ENCODE measurements around the gene TCEAL3.
A peak's percentile ranks its signal among the peaks of the same experiment; 100 is the strongest.
"Not testable (repeated sequence)": the region's sequence is repeated elsewhere in the genome, so short reads cannot be mapped to it uniquely, and the experiment has no call there.

Gene TCEAL3

GRCh38 chrX:103607364-103608305 is at the start of gene TCEAL3:
TCEAL3 (plus strand) TSS chrX:103607963; CDS start chrX:103609065, 1,102 bp downstream.
- DNase-seq, result no peak

GRCh38 chrX:103560256-103560655 is 47.5 kb upstream of the TCEAL3 start:
- no peak for DNase-seq

GRCh38 chrX:103562801-103563200 is 45.0 kb upstream of the TCEAL3 start:
- no peak for DNase-seq

- DNase-seq, result no peak
Measured at GRCh38 chrX:103565197-103565596, 42.6 kb upstream of the TCEAL3 start.

GRCh38 chrX:103565752-103566151 is 42.0 kb upstream of the TCEAL3 start:
- no peak for DNase-seq

DNA sequence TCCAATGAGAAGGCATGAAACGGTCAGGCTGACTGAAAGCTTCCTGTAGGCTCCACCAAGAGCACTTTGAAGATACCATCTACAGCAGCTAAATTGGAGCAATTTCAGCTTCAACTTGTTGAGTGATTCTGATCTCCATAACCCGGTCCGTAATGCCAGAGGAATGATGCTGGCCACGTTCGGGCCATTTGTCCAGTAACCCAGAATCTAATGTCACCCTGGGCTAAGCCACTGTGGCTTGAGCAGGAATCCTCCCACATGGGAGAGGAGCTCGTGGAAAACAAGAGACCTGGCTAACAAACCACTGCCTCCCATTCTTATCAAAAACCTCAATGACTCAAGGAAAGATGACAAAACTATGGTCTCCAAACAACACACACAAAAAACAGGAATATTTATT is 36.6 kb upstream of the TCEAL3 start:
- no peak for DNase-seq

- no peak for DNase-seq
Measured at GRCh38 chrX:103571726-103572125, 36.0 kb upstream of the TCEAL3 start.

GRCh38 chrX:103573202-103573601 is 34.6 kb upstream of the TCEAL3 start:
- no peak for DNase-seq

DNA sequence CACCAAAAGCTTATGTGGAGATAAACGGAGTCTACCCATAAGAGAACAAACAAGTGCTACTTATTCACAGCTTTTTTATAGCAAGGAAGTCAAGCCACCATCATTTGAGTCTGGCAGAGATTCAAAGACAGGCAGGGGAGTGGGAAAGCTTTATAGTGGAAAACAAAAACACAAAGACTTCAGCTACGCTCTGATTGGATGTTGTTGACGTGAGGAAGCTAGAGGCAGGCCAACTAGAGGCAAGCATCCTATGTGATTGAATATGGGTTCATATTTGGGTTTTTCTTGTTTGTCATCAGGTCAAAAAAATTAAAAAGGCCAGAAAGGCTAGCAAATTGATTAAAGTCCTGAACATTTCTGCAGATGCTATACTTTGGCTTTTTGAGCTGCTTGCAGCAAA is 23.2 kb upstream of the TCEAL3 start:
- DNase-seq, result no peak

- peak; percentile 3 for DNase-seq
Measured at GRCh38 chrX:103585411-103586313, 22.1 kb upstream of the TCEAL3 start, which contains the start of gene TCEAL4. TCEAL4 (plus strand) TSS chrX:103585515; CDS start chrX:103586676, 1,161 bp downstream.

DNA sequence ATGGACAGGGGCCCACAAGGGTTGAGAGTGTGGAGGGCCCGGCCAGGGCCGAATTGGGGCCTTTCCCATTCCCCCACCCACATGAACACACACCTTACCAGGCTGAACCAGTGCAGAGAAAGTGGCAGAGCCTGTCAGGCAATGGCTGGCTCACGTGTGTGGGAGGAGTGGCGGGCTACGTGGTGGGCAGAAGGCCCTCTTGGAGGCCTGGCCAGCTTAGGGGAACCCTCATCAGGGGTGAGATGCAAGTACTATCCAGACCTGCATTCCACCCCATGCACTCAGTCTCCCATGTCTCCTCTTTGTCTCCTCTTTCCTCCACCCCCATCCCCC is 21.5 kb upstream of the TCEAL3 start:
- DNase-seq, result no peak

- no peak for DNase-seq
Measured at GRCh38 chrX:103586659-103587058, 21.1 kb upstream of the TCEAL3 start.

- not testable (repeated sequence) for DNase-seq
Measured at GRCh38 chrX:103592295-103592694, 15.5 kb upstream of the TCEAL3 start.

DNA sequence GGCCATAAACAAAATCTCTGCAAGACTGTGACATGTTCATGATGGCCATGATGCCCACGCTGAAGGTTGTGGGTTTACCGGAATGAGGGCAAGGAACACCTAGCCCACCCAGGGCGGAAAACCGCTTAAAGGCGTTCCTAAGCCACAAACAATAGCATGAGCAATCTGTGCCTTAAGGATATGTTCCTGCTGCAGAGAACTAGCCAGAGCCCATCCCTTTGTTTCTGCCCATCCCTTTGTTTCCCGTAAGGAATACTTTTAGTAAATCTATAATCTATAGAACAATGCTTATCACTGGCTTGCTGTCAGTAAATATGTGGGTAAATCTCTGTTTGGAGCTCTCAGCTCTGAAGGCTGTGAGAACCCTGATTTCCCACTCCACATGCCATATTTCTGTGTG is 12.6 kb upstream of the TCEAL3 start:
- DNase-seq, result not testable (repeated sequence)

- DNase-seq, result no peak
Measured at GRCh38 chrX:103608306-103608963, 672 bp downstream of the TCEAL3 start.

GRCh38 chrX:103610282-103610681 is 2.5 kb downstream of the TCEAL3 start:
- DNase-seq, result no peak

DNA sequence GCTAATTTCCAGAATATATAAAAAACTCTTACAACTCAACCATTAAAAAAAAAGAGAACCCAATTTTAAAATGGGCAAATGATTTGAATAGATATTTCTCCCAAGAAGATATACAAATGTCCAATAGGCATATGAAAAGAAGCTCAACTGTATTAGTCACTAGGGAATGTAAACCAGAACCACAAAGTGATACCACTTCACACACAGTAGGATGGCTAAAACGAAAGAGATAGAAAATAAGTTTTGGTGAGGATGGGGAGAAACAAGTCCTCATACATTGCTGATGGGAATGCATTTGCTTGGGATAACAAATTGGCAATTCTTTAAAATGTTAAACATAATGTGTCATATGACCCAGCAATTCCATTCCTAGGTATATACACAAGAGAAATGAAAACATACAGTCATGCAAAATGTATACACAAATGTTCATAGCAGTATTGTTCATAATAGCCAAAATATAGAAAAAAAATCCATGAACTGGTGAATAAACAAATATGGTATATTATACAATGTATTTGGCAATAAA is 5.7 kb downstream of the TCEAL3 start:
- DNase-seq, result no peak

GRCh38 chrX:103614999-103615398 is 7.2 kb downstream of the TCEAL3 start:
- DNase-seq, result no peak

- no peak for DNase-seq
Measured at GRCh38 chrX:103615781-103616371, 8.1 kb downstream of the TCEAL3 start.

DNA sequence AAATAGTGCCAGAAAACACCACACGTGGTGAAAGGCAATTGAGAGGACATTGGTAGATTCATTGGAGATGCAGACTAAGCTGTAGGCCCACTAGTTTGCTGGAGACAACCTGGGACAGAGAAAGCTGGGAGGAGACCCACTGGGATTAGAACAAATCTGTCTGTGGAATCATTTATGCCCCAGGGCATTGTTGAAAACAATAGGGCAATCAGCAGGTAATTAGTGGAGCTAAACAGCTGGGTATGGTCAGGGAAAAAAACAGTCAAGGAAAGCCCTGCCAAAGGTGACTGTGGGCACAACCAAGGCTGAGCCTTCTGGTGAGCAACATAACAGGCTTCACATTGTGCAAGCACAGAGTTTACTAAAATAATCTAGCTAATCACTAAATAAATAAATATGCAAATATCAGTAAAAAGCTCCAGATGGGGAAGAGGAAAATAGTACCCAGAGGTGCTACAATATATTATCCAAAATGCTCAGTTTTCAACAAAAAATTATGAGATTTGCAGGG is 9.0 kb downstream of the TCEAL3 start:
- no peak for DNase-seq

DNA sequence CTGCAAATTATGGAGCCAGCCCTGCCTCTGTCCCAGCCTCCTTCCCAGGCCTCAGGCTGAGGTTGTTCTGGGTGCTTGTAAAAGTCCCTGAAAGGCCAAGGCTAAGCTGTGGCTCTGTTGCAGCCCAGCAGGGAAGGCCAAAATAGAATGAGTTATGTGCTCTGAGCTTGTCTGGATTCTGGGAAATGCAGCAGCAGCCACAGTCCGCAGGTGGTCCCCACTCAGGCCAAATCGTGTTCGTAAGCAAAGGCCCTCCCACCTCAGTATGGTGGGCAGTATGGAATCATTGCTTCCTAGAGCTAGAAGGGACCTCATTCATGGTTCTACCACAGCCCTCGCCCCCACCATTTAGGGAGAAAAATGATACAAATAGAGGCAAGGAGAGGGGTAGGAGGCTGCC is 16.3 kb downstream of the TCEAL3 start:
- DNase-seq, result no peak

GRCh38 chrX:103626855-103627254 is 19.1 kb downstream of the TCEAL3 start:
- no peak for DNase-seq
